ENCODE results near the gene FSD1.

GRCh38 chr19:4342314-4342614, 37.9 kb downstream of the FSD1 start:
- TF ChIP-seq POLR2A (IDR thresholded peaks at IDR 0.05; ENCODE audit: low read depth) (no peak), CTCF (IDR thresholded peaks at IDR 0.05) (no peak)
